SK-N-SH treated with all-trans-retinoic acid at 6 μM for 48 hours (cell line): ENCODE data around the gene DIP2C.

ENCODE experiments used
- ATAC-seq: fragments of 200-7000 bp; cut with Tn5 transposase; 3 replicates; pipeline ENCODE4 v1.9.1; 2020; ENCODE audit warnings: mild to moderate bottlenecking, moderate library complexity
- BACH2 ChIP-seq: fragments of 250-450 bp; sonication (Bioruptor Pico); IDR thresholded peaks from 2 replicates; pipeline ENCODE4 v1.9.0; 2021; ENCODE audit warnings: mild to moderate bottlenecking, borderline replicate concordance
- ESRRG ChIP-seq: fragments of 250-450 bp; sonication (Bioruptor Pico); IDR thresholded peaks from 2 replicates; pipeline ENCODE4 v1.6.1; 2021; ENCODE audit warnings: mild to moderate bottlenecking
- GLIS3 ChIP-seq: fragments of 250-450 bp; sonication (Bioruptor Pico); IDR thresholded peaks from 2 replicates; pipeline ENCODE4 v1.5.0; 2020; ENCODE audit warnings: mild to moderate bottlenecking, moderate library complexity
- ISL1 ChIP-seq: fragments of 250-450 bp; sonication (Bioruptor Pico); IDR thresholded peaks from 2 replicates; pipeline ENCODE4 v2.1.2; 2022; ENCODE audit warnings: mild to moderate bottlenecking, moderate library complexity
- OSR1 ChIP-seq: fragments of 250-450 bp; sonication (Bioruptor Pico); IDR thresholded peaks from 2 replicates; pipeline ENCODE4 v1.8.0; 2022; ENCODE audit warnings: moderate library complexity, mild to moderate bottlenecking, inconsistent platforms
- PPARA ChIP-seq: fragments of 250-450 bp; sonication (Bioruptor Pico); IDR thresholded peaks from 2 replicates; pipeline ENCODE4 v1.5.0; 2020; ENCODE audit warnings: mild to moderate bottlenecking, borderline replicate concordance
- RARB ChIP-seq: fragments of 250-450 bp; sonication (Bioruptor Pico); IDR thresholded peaks from 2 replicates; pipeline ENCODE4 v1.8.0; 2021; ENCODE audit warnings: mild to moderate bottlenecking, moderate library complexity
- SNAI2 ChIP-seq: fragments of 250-450 bp; sonication (Bioruptor Pico); IDR thresholded peaks from 2 replicates; pipeline ENCODE4 v1.5.0; 2020; ENCODE audit warnings: mild to moderate bottlenecking, moderate library complexity
- TCF4 ChIP-seq: fragments of 250-450 bp; sonication (Bioruptor Pico); IDR thresholded peaks from 2 replicates; pipeline ENCODE4 v1.8.0; 2021; ENCODE audit warnings: mild to moderate bottlenecking, moderate library complexity, borderline replicate concordance
- TOX ChIP-seq: fragments of 250-450 bp; sonication (Bioruptor Pico); IDR thresholded peaks from 2 replicates; pipeline ENCODE4 v1.8.0; 2021; ENCODE audit warnings: mild to moderate bottlenecking, moderate library complexity, borderline replicate concordance
- ZFP3 ChIP-seq: fragments of 250-450 bp; sonication (Bioruptor Pico); IDR thresholded peaks from 2 replicates; pipeline ENCODE4 v1.5.0; 2020; ENCODE audit warnings: mild to moderate bottlenecking, moderate library complexity
- ZFP30 ChIP-seq: fragments of 450-650 bp; formaldehyde crosslinking; IDR thresholded peaks from 2 replicates; pipeline ENCODE4 v1.5.0; 2022; ENCODE audit warnings: mild to moderate bottlenecking, moderate library complexity
- ZNF565 ChIP-seq: fragments of 450-650 bp; formaldehyde crosslinking; conservative IDR thresholded peaks from 2 replicates; pipeline ENCODE4 v1.5.0; 2020; ENCODE audit warnings: low read depth, mild to moderate bottlenecking, moderate library complexity
- ZNF70 ChIP-seq: fragments of 450-650 bp; formaldehyde crosslinking; IDR thresholded peaks from 2 replicates; pipeline ENCODE4 v1.5.0; 2020; ENCODE audit warnings: mild to moderate bottlenecking, moderate library complexity
- ZNF8 ChIP-seq: fragments of 450-650 bp; formaldehyde crosslinking; IDR thresholded peaks from 2 replicates; pipeline ENCODE4 v1.5.0; 2020; ENCODE audit warnings: mild to moderate bottlenecking, moderate library complexity
- TF ChIP-seq, protein P1 (sequence below): fragments of 250-450 bp; sonication (Bioruptor Pico); IDR thresholded peaks from 2 replicates; pipeline ENCODE4 v1.5.0; 2020; ENCODE audit warnings: mild to moderate bottlenecking, moderate library complexity
- TF ChIP-seq, protein P2 (sequence below): fragments of 250-450 bp; sonication (Bioruptor Pico); IDR thresholded peaks from 2 replicates; pipeline ENCODE4 v1.8.0; 2020; ENCODE audit warnings: mild to moderate bottlenecking, moderate library complexity, borderline replicate concordance
- TF ChIP-seq, protein P3 (sequence below): fragments of 250-450 bp; sonication (Bioruptor Pico); IDR thresholded peaks from 2 replicates; pipeline ENCODE4 v1.8.0; 2021; ENCODE audit warnings: low read depth, mild to moderate bottlenecking, moderate library complexity, borderline replicate concordance
- TF ChIP-seq, protein P4 (sequence below): fragments of 250-450 bp; sonication (Bioruptor Pico); IDR thresholded peaks from 2 replicates; pipeline ENCODE4 v1.5.1; 2021; ENCODE audit warnings: mild to moderate bottlenecking, moderate library complexity
- TF ChIP-seq, protein P5 (sequence below): fragments of 250-450 bp; sonication (Bioruptor Pico); IDR thresholded peaks from 2 replicates; pipeline ENCODE4 v1.5.1; 2020; ENCODE audit warnings: low read depth, mild to moderate bottlenecking, moderate library complexity

Gene DIP2C

DNA sequence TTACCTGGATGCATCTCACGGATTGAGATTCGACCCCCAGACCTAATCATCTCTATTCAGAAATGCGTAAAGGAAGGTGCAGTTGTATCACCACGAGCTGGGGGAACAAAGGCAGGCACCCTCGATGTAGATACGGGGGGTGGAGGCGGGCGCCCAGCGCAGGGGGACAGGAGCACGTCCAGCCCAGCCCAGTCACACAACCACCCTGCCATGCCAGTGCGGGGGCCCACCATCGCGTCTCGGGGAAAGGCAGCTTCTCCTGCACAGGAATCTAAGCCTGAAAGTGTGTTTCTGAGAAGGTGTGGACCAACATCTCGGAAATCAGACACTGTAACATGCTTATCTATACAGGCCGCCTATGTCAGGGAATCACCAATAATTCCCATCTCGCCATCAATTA lies 131.1 kb downstream of the DIP2C start (continued):
- TF ChIP-seq, protein P1, sequence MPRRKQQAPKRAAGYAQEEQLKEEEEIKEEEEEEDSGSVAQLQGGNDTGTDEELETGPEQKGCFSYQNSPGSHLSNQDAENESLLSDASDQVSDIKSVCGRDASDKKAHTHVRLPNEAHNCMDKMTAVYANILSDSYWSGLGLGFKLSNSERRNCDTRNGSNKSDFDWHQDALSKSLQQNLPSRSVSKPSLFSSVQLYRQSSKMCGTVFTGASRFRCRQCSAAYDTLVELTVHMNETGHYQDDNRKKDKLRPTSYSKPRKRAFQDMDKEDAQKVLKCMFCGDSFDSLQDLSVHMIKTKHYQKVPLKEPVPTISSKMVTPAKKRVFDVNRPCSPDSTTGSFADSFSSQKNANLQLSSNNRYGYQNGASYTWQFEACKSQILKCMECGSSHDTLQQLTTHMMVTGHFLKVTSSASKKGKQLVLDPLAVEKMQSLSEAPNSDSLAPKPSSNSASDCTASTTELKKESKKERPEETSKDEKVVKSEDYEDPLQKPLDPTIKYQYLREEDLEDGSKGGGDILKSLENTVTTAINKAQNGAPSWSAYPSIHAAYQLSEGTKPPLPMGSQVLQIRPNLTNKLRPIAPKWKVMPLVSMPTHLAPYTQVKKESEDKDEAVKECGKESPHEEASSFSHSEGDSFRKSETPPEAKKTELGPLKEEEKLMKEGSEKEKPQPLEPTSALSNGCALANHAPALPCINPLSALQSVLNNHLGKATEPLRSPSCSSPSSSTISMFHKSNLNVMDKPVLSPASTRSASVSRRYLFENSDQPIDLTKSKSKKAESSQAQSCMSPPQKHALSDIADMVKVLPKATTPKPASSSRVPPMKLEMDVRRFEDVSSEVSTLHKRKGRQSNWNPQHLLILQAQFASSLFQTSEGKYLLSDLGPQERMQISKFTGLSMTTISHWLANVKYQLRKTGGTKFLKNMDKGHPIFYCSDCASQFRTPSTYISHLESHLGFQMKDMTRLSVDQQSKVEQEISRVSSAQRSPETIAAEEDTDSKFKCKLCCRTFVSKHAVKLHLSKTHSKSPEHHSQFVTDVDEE (CRISPR knock-in tag): no peak
- TF ChIP-seq, all 23 proteins: peak for 0

DNA sequence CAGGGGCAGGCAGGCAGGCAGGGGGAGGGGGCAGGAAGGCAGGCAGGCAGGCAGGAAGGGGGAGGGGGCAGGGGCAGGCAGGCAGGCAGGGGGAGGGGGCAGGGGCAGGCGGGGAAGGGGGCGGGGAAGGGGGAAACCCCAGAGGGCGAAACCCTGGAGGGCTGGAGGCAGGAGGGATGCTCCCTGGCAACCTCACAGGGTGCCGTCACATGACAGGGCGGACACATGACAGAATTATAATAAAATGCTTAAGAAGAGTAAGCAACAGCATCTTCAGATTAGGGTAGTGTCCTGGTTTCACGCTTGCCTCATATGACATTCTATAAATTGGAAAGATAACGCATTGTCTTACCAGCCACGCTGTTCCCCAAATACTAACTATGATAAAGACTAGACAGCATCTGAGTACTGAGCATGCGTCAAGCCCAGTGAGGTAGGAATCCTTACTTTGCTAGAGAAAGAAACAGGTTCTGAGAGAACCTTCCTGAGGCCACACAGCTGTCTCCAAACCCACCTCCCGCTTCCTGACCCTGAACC lies 131.6 kb downstream of the DIP2C start:
- no peak for ATAC-seq

DNA sequence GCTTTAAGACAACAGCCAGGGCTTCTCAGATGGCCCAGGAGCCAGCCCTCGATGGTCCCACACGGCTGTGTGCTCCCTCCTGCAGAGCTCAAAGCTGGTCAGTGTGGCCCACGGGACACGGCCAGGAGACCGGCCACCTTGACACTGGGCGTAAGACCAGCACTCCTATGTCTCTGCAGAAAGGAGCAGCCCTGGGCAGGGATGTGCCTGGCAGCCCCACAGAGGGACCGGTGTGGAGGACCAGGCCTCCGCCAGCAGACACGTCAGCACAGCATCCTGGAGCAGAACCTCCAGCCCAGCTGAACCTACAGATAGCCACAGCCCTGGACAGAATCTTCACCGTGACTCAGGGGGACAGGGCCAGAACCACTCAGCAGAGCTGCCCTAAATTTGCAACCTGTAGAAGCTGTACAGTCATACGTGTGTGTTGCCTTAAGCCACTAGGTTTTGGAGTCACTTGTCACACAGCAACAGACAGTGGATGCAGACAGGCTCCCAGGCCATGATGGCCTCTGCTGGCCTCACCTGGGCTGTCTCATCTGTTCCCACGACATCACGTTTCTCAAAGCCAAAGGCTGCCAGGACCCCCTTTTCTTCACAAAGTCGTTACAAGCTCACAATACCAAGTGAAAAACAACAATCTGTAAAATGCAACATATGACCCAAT lies 132.4 kb downstream of the DIP2C start:
- no peak for TF ChIP-seq GLIS3 (CRISPR knock-in tag)
- TF ChIP-seq ZFP30 (CRISPR knock-in tag): no peak
- no peak for TF ChIP-seq ZNF8 (CRISPR knock-in tag)
- TF ChIP-seq SNAI2 (CRISPR knock-in tag): no peak
- no peak for TF ChIP-seq BACH2 (CRISPR knock-in tag)
- TF ChIP-seq TCF4 (CRISPR knock-in tag): no peak
- TF ChIP-seq, protein P2, sequence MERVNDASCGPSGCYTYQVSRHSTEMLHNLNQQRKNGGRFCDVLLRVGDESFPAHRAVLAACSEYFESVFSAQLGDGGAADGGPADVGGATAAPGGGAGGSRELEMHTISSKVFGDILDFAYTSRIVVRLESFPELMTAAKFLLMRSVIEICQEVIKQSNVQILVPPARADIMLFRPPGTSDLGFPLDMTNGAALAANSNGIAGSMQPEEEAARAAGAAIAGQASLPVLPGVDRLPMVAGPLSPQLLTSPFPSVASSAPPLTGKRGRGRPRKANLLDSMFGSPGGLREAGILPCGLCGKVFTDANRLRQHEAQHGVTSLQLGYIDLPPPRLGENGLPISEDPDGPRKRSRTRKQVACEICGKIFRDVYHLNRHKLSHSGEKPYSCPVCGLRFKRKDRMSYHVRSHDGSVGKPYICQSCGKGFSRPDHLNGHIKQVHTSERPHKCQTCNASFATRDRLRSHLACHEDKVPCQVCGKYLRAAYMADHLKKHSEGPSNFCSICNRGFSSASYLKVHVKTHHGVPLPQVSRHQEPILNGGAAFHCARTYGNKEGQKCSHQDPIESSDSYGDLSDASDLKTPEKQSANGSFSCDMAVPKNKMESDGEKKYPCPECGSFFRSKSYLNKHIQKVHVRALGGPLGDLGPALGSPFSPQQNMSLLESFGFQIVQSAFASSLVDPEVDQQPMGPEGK (CRISPR knock-in tag): no peak
- TF ChIP-seq, protein P1 (CRISPR knock-in tag): no peak
- TF ChIP-seq, protein P3, sequence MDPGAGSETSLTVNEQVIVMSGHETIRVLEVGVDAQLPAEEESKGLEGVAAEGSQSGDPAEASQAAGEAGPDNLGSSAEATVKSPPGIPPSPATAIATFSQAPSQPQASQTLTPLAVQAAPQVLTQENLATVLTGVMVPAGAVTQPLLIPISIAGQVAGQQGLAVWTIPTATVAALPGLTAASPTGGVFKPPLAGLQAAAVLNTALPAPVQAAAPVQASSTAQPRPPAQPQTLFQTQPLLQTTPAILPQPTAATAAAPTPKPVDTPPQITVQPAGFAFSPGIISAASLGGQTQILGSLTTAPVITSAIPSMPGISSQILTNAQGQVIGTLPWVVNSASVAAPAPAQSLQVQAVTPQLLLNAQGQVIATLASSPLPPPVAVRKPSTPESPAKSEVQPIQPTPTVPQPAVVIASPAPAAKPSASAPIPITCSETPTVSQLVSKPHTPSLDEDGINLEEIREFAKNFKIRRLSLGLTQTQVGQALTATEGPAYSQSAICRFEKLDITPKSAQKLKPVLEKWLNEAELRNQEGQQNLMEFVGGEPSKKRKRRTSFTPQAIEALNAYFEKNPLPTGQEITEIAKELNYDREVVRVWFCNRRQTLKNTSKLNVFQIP (CRISPR knock-in tag): no peak
- TF ChIP-seq ZNF70: no peak
- TF ChIP-seq ZFP3 (CRISPR knock-in tag): no peak
- no peak for TF ChIP-seq PPARA (CRISPR knock-in tag)
- TF ChIP-seq, protein P4, sequence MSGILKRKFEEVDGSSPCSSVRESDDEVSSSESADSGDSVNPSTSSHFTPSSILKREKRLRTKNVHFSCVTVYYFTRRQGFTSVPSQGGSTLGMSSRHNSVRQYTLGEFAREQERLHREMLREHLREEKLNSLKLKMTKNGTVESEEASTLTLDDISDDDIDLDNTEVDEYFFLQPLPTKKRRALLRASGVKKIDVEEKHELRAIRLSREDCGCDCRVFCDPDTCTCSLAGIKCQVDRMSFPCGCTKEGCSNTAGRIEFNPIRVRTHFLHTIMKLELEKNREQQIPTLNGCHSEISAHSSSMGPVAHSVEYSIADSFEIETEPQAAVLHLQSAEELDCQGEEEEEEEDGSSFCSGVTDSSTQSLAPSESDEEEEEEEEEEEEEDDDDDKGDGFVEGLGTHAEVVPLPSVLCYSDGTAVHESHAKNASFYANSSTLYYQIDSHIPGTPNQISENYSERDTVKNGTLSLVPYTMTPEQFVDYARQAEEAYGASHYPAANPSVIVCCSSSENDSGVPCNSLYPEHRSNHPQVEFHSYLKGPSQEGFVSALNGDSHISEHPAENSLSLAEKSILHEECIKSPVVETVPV (CRISPR knock-in tag): no peak
- TF ChIP-seq OSR1 (CRISPR knock-in tag): no peak
- TF ChIP-seq ISL1 (CRISPR knock-in tag): no peak
- no peak for TF ChIP-seq RARB
- TF ChIP-seq ZNF565 (CRISPR knock-in tag): no peak
- TF ChIP-seq, protein P5, sequence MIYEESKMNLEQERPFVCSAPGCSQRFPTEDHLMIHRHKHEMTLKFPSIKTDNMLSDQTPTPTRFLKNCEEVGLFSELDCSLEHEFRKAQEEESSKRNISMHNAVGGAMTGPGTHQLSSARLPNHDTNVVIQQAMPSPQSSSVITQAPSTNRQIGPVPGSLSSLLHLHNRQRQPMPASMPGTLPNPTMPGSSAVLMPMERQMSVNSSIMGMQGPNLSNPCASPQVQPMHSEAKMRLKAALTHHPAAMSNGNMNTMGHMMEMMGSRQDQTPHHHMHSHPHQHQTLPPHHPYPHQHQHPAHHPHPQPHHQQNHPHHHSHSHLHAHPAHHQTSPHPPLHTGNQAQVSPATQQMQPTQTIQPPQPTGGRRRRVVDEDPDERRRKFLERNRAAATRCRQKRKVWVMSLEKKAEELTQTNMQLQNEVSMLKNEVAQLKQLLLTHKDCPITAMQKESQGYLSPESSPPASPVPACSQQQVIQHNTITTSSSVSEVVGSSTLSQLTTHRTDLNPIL (CRISPR knock-in tag): no peak
- no peak for TF ChIP-seq TOX
- TF ChIP-seq, all 23 proteins: peak for 0
- no peak for ATAC-seq

More for the DNA sequence above, 131.6 kb downstream of the DIP2C start:
- no peak for TF ChIP-seq OSR1 (CRISPR knock-in tag)
- no peak for TF ChIP-seq ISL1 (CRISPR knock-in tag)
- no peak for TF ChIP-seq RARB
- TF ChIP-seq, protein P4 (CRISPR knock-in tag): no peak
- TF ChIP-seq ESRRG (CRISPR knock-in tag): no peak
- no peak for TF ChIP-seq SNAI2 (CRISPR knock-in tag)
- no peak for TF ChIP-seq ZFP3 (CRISPR knock-in tag)
